CD4-positive, alpha-beta T cell treated with Interleukin-4 for 4 hours (primary cell): ENCODE results near the gene GPATCH1.
"Not testable (repeated sequence)": the region's sequence is repeated elsewhere in the genome, so short reads cannot be mapped to it uniquely, and the experiment has no call there.

Source experiments
- DNase-seq: peaks from one replicate; pipeline ENCODE4 v3.0.0-alpha.2; 2020

The GPATCH1 gene

DNA sequence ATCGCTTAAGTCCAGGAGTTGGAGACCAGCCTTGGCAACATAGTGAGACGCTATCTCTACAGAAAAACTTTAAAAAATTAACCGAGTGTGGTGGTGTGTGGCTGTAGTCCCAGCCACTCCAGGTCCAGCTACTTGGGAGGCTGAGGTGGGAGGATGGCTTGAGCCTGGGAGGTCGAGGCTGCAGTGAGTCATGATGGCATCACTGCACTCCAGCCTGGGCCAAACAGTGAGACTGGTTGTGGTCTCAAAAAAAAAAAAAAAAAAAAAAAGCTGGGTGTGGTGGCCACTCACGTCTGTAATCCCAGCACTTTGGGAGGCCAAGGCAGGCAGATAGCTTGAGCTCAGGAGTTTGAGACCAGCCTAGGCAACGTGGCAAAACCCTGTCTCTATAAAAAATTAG, 85.1 kb downstream of the GPATCH1 start:
- not testable (repeated sequence) for DNase-seq

- DNase-seq, result no peak
Observed at GRCh38 chr19:33167438-33167837, 86.5 kb downstream of the GPATCH1 start.

DNA sequence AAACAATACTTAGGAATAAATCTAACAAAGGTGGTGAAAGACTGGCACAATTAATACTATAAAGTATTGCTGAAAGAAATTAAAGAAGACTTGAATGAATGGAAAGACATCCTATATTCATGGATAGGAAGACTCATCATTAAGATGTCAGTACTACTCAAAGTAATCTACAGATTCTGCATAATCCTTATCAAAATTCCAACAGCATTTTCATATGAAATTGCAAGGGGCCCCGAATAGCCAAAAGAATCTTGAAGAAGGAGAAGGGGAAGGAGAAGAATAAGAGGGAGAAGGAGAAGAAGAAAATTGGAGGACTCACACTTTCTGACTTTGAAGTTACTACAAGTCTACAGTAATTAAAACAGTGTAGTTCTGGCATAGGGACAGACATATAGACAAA, 87.5 kb downstream of the GPATCH1 start:
- DNase-seq, result no peak

- no peak for DNase-seq
Observed at GRCh38 chr19:33171222-33171795, 90.3 kb downstream of the GPATCH1 start.

DNA sequence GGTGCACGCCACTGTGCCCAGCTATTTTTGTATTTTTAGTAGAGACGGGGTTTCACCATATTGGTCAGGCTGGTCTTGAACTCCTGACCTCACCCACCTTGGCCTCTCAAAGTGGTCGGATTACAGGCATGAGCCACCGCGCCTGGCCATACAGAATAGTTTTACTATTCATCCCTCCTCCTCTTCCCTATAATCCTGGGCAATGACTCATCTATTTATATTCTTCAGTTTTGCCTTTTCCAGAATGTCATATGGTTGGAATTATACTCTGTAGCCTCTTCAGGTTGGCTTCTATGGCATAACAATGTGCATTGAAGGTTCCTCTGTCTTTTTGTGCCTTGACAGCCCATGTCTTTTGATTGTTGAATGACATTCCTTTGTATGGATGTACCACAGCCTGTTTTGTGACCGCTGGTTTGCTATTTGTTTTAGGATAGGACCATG, 91.0 kb downstream of the GPATCH1 start:
- no peak for DNase-seq

GRCh38 chr19:33174186-33174585, 93.2 kb downstream of the GPATCH1 start:
- DNase-seq, result no peak

GRCh38 chr19:33175156-33175782, 94.3 kb downstream of the GPATCH1 start:
- no peak for DNase-seq

- DNase-seq, result no peak
Observed at GRCh38 chr19:33175886-33176669, 95.1 kb downstream of the GPATCH1 start.

DNA sequence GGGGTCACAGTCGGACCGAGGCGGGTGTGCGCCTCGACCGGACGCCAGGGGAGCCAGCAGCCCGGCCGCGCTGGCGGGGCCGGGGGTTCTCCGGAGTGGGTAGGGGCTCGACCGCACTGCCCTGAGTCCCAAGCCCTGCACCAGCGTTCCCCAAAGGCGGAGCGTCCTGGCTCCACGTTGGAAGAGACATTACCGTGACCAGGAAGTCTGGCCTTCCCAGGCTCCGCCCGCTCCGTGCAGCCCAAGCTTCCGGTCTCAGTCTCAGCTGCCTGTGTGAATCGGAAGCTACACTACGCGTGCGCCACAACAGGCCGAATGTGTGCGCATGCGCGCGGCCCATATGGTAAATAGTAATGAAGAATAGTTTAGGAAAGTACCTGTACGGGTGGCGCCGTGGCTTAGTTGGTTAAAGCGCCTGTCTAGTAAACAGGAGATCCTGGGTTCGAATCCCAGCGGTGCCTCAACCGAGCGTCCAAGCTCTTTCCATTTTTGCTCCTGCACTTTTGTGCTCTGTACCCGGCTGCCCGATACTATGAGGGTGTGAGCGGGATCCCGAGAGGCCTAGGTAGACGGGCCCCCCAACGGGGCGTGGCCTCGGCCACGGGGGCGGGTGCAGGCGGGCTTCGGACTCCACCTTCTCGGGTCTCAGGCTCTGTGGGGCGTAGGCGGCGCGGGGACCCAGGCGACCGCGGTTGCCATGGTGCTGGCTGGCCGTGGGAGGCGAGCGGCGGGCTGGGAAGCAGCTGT, 95.9 kb downstream of the GPATCH1 start:
- peak; percentile 97 for DNase-seq

GRCh38 chr19:33177417-33177979, 96.5 kb downstream of the GPATCH1 start:
- DNase-seq, result peak; percentile 85
